DND-41 (cell line): ENCODE results near the gene RNF34.

Source experiments
- ATAC-seq: fragments of 200-7000 bp; cut with Tn5 transposase; 3 replicates; pipeline ENCODE4 v1.9.1; 2021; ENCODE audit warnings: low read depth; ENCODE audit not compliant: insufficient read depth
- DNase-seq: peaks from one replicate; pipeline ENCODE4 v3.0.0-alpha.2; 2020
- H2AFZ ChIP-seq: 2 replicates; pipeline ENCODE4 v1.6.0; 2012; ENCODE audit warnings: low read depth, low read length
- H3K27ac ChIP-seq: 2 replicates; pipeline ENCODE4 v1.5.1; 2012; ENCODE audit warnings: low read length, inconsistent platforms
- H3K27me3 ChIP-seq: fragments of 200-600 bp; sonication (generic); 2 replicates; pipeline ENCODE4 v1.6.0; 2012; ENCODE audit warnings: low read length, mild to moderate bottlenecking, inconsistent platforms; ENCODE audit not compliant: insufficient read depth, poor library complexity
- H3K36me3 ChIP-seq: 2 replicates; pipeline ENCODE4 v1.5.1; 2012; ENCODE audit warnings: low read length, inconsistent platforms; ENCODE audit not compliant: insufficient read depth
- H3K4me1 ChIP-seq: 2 replicates; pipeline ENCODE4 v1.5.1; 2012; ENCODE audit warnings: mild to moderate bottlenecking, low read length; ENCODE audit not compliant: insufficient read depth
- H3K4me2 ChIP-seq: 2 replicates; pipeline ENCODE4 v1.6.0; 2012; ENCODE audit warnings: mild to moderate bottlenecking, moderate library complexity, low read length, inconsistent platforms; ENCODE audit not compliant: insufficient read depth
- H3K4me3 ChIP-seq, 2 experiments: fragments of 200-600 bp in 1 of 2; shearing (Covaris generic) in 1 of 2; 2 replicates each; pipeline ENCODE4 v1.5.1; 2012 to 2016; ENCODE audit warnings: inconsistent platforms in 2 of 2, low read length in 2 of 2, mild to moderate bottlenecking in 2 of 2, low read depth in 1 of 2, moderate library complexity in 1 of 2
- H3K79me2 ChIP-seq: 2 replicates; pipeline ENCODE4 v1.6.0; 2012; ENCODE audit warnings: low read length, inconsistent platforms; ENCODE audit not compliant: insufficient read depth
- H3K9ac ChIP-seq: 2 replicates; pipeline ENCODE4 v1.6.0; 2012; ENCODE audit warnings: low read depth, mild to moderate bottlenecking, inconsistent platforms, low read length, moderate library complexity
- H3K9me3 ChIP-seq: 2 replicates; pipeline ENCODE4 v1.5.1; 2012; ENCODE audit warnings: low read length, moderate library complexity, mild to moderate bottlenecking, inconsistent platforms; ENCODE audit not compliant: insufficient read depth, severe bottlenecking
- H4K20me1 ChIP-seq: 2 replicates; pipeline ENCODE4 v1.6.0; 2012; ENCODE audit warnings: low read length; ENCODE audit not compliant: insufficient read depth
- EZH2 ChIP-seq: IDR thresholded peaks from 3 replicates; pipeline ENCODE4 v1.6.1; 2012; ENCODE audit warnings: borderline replicate concordance, low read depth, mild to moderate bottlenecking, moderate library complexity, low read length, inconsistent platforms; ENCODE audit not compliant: severe bottlenecking
- TF ChIP-seq, protein P1 (sequence below): IDR thresholded peaks from 2 replicates; pipeline ENCODE4 v1.5.1; 2012; ENCODE audit warnings: borderline replicate concordance, low read length, moderate library complexity, mild to moderate bottlenecking; ENCODE audit not compliant: poor library complexity, severe bottlenecking; ENCODE audit errors: extremely low read depth

Gene RNF34

DNA sequence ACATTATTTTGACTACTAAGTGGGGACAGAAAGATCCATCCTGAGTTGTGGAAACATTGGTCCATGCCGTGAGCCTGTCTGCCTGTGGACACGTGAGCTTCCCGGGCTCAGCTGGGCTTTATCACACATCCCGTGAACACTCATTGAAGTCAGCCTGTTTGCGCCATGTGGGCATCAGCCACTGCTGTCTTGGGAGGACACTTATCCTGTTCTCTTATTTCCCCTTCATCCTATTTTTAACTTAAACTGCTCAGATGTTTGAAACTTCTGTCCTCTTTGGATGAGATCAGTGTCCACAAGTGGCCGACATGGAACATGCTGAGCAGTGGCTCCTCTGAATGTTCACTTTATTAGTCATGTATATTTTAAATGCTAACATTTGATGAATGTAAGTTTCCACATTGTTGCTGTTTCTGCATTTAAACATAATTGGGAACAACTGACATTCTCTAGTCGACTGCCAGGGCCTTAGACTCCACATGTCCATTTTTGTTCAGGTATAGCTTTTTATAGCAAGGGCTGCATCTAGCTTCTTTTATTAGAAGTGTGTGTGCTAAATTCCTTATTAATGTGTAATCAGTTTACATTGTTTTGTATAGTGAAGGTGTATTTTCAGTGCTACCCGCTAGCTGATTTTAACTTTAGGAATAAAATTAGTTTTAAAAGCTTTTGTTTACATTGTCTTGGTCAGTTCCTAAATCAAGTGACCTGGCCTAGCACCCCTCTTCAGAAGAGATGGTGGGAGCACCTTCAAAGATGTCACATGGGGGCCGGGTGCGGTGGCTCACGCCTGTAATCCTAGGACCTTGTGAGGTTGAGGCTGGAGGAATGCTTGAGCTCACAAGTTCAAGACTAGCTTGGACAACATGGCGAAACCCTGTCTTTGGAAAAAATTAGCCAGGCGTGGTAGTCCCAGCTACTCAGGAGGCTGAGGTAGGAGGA, 24.0 kb downstream of the RNF34 start:
- H3K36me3 ChIP-seq, result peaks cover 99% of the 10 kb centered on the region
- no peak for ATAC-seq

DNA sequence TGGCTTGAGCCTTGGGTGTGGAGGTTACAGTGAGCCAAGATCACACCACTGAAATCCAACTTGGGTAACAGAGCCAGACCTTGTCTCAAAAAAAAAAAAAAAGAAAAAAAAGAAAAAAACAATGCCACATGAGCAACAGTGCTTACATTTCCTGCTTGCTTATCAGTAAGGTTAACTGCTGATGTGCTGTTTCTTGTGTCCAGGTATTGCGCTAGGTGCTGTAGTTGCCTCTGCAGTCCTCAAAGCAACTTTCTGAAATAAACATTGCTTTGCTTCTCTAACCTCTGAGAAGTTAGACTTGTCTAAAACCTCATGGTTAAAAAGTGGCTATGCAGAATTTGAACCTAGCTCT, 24.7 kb downstream of the RNF34 start:
- Histone ChIP-seq H3K27ac (no peak overlapping the region), H3K79me2 (peaks cover 6% of the 10 kb centered on the region; the same call in 1 of the 2 replicates), H3K4me3 (no peak overlapping the region), H3K9me3 (no peaks in the 10 kb centered on the region), H4K20me1 (peaks cover 6% of the 10 kb centered on the region), H3K4me1 (no peaks in the 10 kb centered on the region), H3K9ac (no peak overlapping the region), H2AFZ (no peak overlapping the region), H3K4me2 (no peak overlapping the region), H3K36me3 (peaks cover 99% of the 10 kb centered on the region), H3K27me3 (no peaks in the 10 kb centered on the region)
- no peak for TF ChIP-seq EZH2
- TF ChIP-seq, protein P1, sequence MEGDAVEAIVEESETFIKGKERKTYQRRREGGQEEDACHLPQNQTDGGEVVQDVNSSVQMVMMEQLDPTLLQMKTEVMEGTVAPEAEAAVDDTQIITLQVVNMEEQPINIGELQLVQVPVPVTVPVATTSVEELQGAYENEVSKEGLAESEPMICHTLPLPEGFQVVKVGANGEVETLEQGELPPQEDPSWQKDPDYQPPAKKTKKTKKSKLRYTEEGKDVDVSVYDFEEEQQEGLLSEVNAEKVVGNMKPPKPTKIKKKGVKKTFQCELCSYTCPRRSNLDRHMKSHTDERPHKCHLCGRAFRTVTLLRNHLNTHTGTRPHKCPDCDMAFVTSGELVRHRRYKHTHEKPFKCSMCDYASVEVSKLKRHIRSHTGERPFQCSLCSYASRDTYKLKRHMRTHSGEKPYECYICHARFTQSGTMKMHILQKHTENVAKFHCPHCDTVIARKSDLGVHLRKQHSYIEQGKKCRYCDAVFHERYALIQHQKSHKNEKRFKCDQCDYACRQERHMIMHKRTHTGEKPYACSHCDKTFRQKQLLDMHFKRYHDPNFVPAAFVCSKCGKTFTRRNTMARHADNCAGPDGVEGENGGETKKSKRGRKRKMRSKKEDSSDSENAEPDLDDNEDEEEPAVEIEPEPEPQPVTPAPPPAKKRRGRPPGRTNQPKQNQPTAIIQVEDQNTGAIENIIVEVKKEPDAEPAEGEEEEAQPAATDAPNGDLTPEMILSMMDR, result no peak
- ATAC-seq (no peak), DNase-seq (no peak)

More for the DNA sequence above, 24.0 kb downstream of the RNF34 start:
- Histone ChIP-seq H3K4me3 (no peak overlapping the region), H2AFZ (no peak overlapping the region), H3K79me2 (peaks cover 7% of the 10 kb centered on the region), H4K20me1 (peaks cover 6% of the 10 kb centered on the region), H3K4me2 (no peak overlapping the region), H3K27me3 (no peaks in the 10 kb centered on the region), H3K27ac (no peak overlapping the region), H3K9me3 (no peaks in the 10 kb centered on the region), H3K4me1 (no peaks in the 10 kb centered on the region), H3K9ac (no peak overlapping the region)
- no peak for DNase-seq
- TF ChIP-seq, protein P1, result no peak
- no peak for TF ChIP-seq EZH2

DNA sequence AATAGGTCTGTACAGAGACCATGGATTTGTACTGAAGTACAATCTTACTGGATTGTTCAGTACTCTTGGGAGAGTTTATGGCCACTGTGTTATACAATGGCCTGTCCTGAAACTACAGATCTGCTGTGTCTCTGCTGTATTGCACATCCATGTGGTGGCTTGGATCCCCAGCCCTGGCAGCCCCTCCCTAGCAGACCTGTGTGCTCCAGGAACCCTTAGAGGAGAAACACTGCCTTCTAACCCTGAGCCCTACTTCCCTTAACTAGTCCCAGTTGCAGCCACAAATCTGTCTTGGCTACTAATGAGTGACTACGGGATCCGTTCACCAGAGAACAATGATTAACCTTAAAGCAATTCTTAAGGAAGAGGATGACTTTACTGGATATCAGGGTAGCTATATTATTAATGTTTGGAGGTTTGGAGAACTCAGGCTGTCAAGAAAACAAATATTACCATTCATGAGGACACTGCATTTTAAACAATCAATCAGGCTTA, 27.7 kb downstream of the RNF34 start:
- Histone ChIP-seq H4K20me1 (peaks cover 10% of the 10 kb centered on the region), H3K4me2 (no peak overlapping the region), H3K9ac (no peak overlapping the region), H3K36me3 (peaks cover 100% of the 10 kb centered on the region), H3K27ac (no peak overlapping the region), H3K9me3 (no peaks in the 10 kb centered on the region), H3K4me1 (no peaks in the 10 kb centered on the region), H3K79me2 (peaks cover 3% of the 10 kb centered on the region; the same call in 1 of the 2 replicates), H2AFZ (no peak overlapping the region), H3K4me3 (no peak overlapping the region), H3K27me3 (no peaks in the 10 kb centered on the region)
- TF ChIP-seq, protein P1, result no peak
- TF ChIP-seq EZH2, result no peak
- no peak for DNase-seq
- no peak for ATAC-seq
